H1 (cell line): ENCODE measurements around the gene STK11IP. TPM values are rescaled to one million over a fixed set of nuclear protein-coding genes. Genes with fewer than 3 reads are reported as not detected.

Experiments
- CBX5 ChIP-seq: fragments of 300-800, 300-1000 bp; sonication (generic); IDR thresholded peaks from 2 replicates; pipeline ENCODE4 v1.7.1; 2016; ENCODE audit warnings: antibody characterized with exemption, low read length, low read depth
- CHD1 ChIP-seq: IDR thresholded peaks from 2 replicates; pipeline ENCODE4 v1.6.1; 2012; ENCODE audit warnings: low read depth, low read length, improper control_type of control experiment
- CHD7 ChIP-seq: fragments of 300-600 bp; sonication (generic); IDR thresholded peaks from 2 replicates; pipeline ENCODE4 v1.7.1; 2012; ENCODE audit warnings: low read length, moderate library complexity, mild to moderate bottlenecking, inconsistent platforms; ENCODE audit not compliant: insufficient replicate concordance
- EP300 ChIP-seq, 2 experiments: IDR thresholded peaks; 1 replicate in 1 of 2; 2 replicates in 1 of 2; pipeline ENCODE4 v1.6.1; 2011 to 2012; ENCODE audit warnings: low read depth in 2 of 2, low read length in 2 of 2, mild to moderate bottlenecking in 2 of 2, borderline replicate concordance in 1 of 2, inconsistent platforms in 1 of 2, moderate library complexity in 1 of 2
- GABPA ChIP-seq: IDR thresholded peaks from 2 replicates; pipeline ENCODE4 v1.6.1; 2011; ENCODE audit warnings: mild to moderate bottlenecking, low read length, moderate library complexity, borderline replicate concordance; ENCODE audit not compliant: insufficient read depth
- JUN ChIP-seq: IDR thresholded peaks from 2 replicates; pipeline ENCODE4 v1.6.1; 2011; ENCODE audit warnings: low read depth, mild to moderate bottlenecking, improper control_type of control experiment, low read length
- KDM5A ChIP-seq: fragments of 200-600 bp; IDR thresholded peaks from 2 replicates; pipeline ENCODE4 v1.7.1; 2012; ENCODE audit warnings: mild to moderate bottlenecking, low read length, inconsistent platforms, mixed read lengths
- RAD21 ChIP-seq, 2 experiments: IDR thresholded peaks in 1 of 2; conservative IDR thresholded peaks in 1 of 2; 2 replicates each; pipeline ENCODE4 v1.6.1; 2011; ENCODE audit warnings: low read depth in 2 of 2, low read length in 2 of 2, improper control_type of control experiment in 1 of 2, inconsistent platforms in 1 of 2, mild to moderate bottlenecking in 1 of 2, moderate library complexity in 1 of 2
- SIN3A ChIP-seq, 2 experiments: IDR thresholded peaks in 1 of 2; conservative IDR thresholded peaks in 1 of 2; 2 replicates each; pipeline ENCODE4 v1.6.1; 2011 to 2012; ENCODE audit warnings: low read length in 2 of 2, improper control_type of control experiment in 1 of 2, low read depth in 1 of 2, mild to moderate bottlenecking in 1 of 2
- SP4 ChIP-seq: IDR thresholded peaks from 2 replicates; pipeline ENCODE4 v1.6.1; 2012; ENCODE audit warnings: low read length, inconsistent platforms
- TAF1 ChIP-seq: IDR thresholded peaks from 2 replicates; pipeline ENCODE4 v1.6.1; 2011; ENCODE audit warnings: mild to moderate bottlenecking, low read depth, low read length
- polyA plus RNA-seq, 7 experiments: library from polyadenylated mRNA; depleted of rRNA in 3 of 7; stranded (reverse) in 5 of 7; unstranded in 2 of 7; fragments of >200 nt in 5 of 7; fragments of 200-250 nt in 2 of 7; gene quantifications; 1 replicate in 5 of 7; 2 replicates in 1 of 7; 4 replicates in 1 of 7; pipeline versions ENCODE4 v1.2.1 to v1.2.3, GENCODE V29; 2011 to 2013; ENCODE audit warnings: missing spikeins in 2 of 7, mixed read lengths in 2 of 7
- total RNA-seq: library from RNA; stranded (reverse); fragmentation: NEBNext Ultra II Directional; extraction: Animal tissue kit (Norgen Biotek cat#: 25700); gene quantifications from 2 replicates; pipeline ENCODE4 v1.2.1, GENCODE V29; 2021

Gene STK11IP
- total and polyA plus RNA-seq, 2 of the 8 experiments (the other 6 are each of a cell fraction or from before 2014, with no cell fraction given) = 18.5 to 29.6 TPM

DNA sequence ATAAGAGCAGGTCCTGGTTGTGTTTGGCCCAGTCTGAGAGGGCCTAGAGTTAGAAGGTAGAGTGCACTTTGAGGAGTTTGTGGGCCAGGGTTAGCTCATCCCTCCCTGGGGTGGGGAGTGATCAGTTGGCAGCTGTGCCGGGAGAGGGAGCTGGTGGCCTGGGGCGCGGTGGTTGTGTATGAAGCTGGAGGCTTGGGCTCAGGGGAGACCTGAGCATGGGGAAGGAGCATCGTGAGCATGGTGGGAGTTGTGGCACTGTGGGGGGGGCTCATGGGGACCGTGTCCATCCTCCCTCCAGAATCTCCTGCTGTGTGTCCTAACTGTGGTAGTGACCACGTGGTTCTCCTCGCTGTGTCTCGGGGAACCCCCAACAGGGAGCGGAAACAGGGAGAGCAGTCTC is 13.6 kb downstream of the STK11IP start (continued):
- TF ChIP-seq CHD7 = no peak
- TF ChIP-seq SIN3A (conservative IDR thresholded peaks at IDR 0.05 in 1 of 2, IDR thresholded peaks at IDR 0.05 in 1 of 2; ENCODE audit: low read depth in 1 of 2, low read length in 2 of 2) = no peak
- TF ChIP-seq CHD1 = no peak
- TF ChIP-seq TAF1 = no peak
- no peak for TF ChIP-seq GABPA
- no peak for TF ChIP-seq JUN
- TF ChIP-seq RAD21 (IDR thresholded peaks at IDR 0.05 in 1 of 2, conservative IDR thresholded peaks at IDR 0.05 in 1 of 2; ENCODE audit: low read depth in 2 of 2, low read length in 2 of 2) = no peak
- TF ChIP-seq KDM5A = no peak
- TF ChIP-seq EP300 (IDR thresholded peaks at IDR 0.05; ENCODE audit: borderline replicate concordance in 1 of 2, low read depth in 2 of 2, low read length in 2 of 2) = no peak
- TF ChIP-seq CBX5 = no peak
- no peak for TF ChIP-seq SP4
